WTC11 (cell line): ENCODE measurements around the gene VTN.

Experiments used
- ETV6 ChIP-seq: sonication (generic); formaldehyde crosslinking; IDR thresholded peaks from 2 replicates; pipeline ENCODE4 v1.8.1; 2022; ENCODE audit warnings: mild to moderate bottlenecking, missing genetic modification reagents
- TF ChIP-seq, protein P1 (sequence below): sonication (generic); formaldehyde crosslinking; IDR thresholded peaks from 2 replicates; pipeline ENCODE4 v1.8.0; 2022; ENCODE audit warnings: mild to moderate bottlenecking, missing genetic modification reagents
- TF ChIP-seq, protein P2 (sequence below): sonication (generic); formaldehyde crosslinking; IDR thresholded peaks from 2 replicates; pipeline ENCODE4 v1.8.0; 2022; ENCODE audit warnings: mild to moderate bottlenecking, missing genetic modification reagents
- TF ChIP-seq, protein P3 (sequence below): fragments of 200-600 bp; IDR thresholded peaks from 2 replicates; pipeline ENCODE4 v1.8.0; 2022; ENCODE audit warnings: antibody characterized with exemption

DNA sequence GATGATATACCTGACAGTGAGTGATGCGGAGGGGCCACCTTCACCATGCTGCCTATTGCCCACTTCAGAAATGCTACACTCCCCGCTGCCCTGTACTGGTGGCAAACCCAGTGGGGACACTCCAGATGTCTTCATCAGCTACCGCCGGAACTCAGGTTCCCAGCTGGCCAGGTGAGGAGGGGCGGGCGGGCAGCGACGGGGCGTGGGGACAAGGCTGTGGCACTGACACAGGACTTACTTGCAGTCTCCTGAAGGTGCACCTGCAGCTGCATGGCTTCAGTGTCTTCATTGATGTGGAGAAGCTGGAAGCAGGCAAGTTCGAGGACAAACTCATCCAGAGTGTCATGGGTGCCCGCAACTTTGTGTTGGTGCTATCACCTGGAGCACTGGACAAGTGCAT, 18.0 kb upstream of the VTN start:
- no peak for TF ChIP-seq ETV6 (CRISPR knock-in tag)
- TF ChIP-seq, protein P1, sequence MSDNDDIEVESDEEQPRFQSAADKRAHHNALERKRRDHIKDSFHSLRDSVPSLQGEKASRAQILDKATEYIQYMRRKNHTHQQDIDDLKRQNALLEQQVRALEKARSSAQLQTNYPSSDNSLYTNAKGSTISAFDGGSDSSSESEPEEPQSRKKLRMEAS (CRISPR knock-in tag), result no peak
- TF ChIP-seq, protein P2, sequence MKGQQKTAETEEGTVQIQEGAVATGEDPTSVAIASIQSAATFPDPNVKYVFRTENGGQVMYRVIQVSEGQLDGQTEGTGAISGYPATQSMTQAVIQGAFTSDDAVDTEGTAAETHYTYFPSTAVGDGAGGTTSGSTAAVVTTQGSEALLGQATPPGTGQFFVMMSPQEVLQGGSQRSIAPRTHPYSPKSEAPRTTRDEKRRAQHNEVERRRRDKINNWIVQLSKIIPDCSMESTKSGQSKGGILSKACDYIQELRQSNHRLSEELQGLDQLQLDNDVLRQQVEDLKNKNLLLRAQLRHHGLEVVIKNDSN (CRISPR knock-in tag), result no peak
- TF ChIP-seq, protein P3, sequence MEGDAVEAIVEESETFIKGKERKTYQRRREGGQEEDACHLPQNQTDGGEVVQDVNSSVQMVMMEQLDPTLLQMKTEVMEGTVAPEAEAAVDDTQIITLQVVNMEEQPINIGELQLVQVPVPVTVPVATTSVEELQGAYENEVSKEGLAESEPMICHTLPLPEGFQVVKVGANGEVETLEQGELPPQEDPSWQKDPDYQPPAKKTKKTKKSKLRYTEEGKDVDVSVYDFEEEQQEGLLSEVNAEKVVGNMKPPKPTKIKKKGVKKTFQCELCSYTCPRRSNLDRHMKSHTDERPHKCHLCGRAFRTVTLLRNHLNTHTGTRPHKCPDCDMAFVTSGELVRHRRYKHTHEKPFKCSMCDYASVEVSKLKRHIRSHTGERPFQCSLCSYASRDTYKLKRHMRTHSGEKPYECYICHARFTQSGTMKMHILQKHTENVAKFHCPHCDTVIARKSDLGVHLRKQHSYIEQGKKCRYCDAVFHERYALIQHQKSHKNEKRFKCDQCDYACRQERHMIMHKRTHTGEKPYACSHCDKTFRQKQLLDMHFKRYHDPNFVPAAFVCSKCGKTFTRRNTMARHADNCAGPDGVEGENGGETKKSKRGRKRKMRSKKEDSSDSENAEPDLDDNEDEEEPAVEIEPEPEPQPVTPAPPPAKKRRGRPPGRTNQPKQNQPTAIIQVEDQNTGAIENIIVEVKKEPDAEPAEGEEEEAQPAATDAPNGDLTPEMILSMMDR, result no peak
